Spleen (tissue), 11 donors: ENCODE measurements around the gene FAIM2. TPM values are rescaled to one million over a fixed set of nuclear protein-coding genes. Genes with fewer than 3 reads are reported as not detected.
"Not testable (repeated sequence)": the region's sequence is repeated elsewhere in the genome, so short reads cannot be mapped to it uniquely, and the experiment has no call there.

ENCODE experiments used
- DNase-seq: peaks from one replicate; pipeline ENCODE4 v3.0.0-alpha.2; 2020
- H3K27ac ChIP-seq, 8 donors: fragments of 200-600 bp; sonication (generic) in 7 of 8; 1 replicate in 4 of 8; 2 replicates in 4 of 8; pipeline versions ENCODE4 v1.5.0 to v1.8.0; 2016 to 2021; ENCODE audit warnings: inconsistent platforms in 4 of 8, mild to moderate bottlenecking in 4 of 8, moderate library complexity in 1 of 8
- H3K27me3 ChIP-seq, 7 donors: fragments of 200-600 bp; sonication (generic) in 6 of 7; replicated peaks in 1 of 7; 1 replicate in 4 of 7; 2 replicates in 3 of 7; pipeline versions ENCODE4 v1.5.0 to v1.8.0; 2016 to 2021; ENCODE audit warnings: inconsistent platforms in 3 of 7, mild to moderate bottlenecking in 1 of 7
- H3K36me3 ChIP-seq, 6 donors: fragments of 200-600 bp; sonication (generic) in 5 of 6; 1 replicate in 4 of 6; 2 replicates in 2 of 6; pipeline versions ENCODE4 v1.5.0 to v1.8.0; 2016 to 2021; ENCODE audit warnings: inconsistent platforms in 2 of 6
- H3K4me1 ChIP-seq, 6 donors: fragments of 200-600 bp; sonication (generic) in 5 of 6; 1 replicate in 3 of 6; 2 replicates in 3 of 6; pipeline versions ENCODE4 v1.5.0 to v1.8.0; 2016 to 2021; ENCODE audit warnings: inconsistent platforms in 3 of 6
- H3K4me3 ChIP-seq, 8 donors: fragments of 200-600 bp; sonication (generic) in 7 of 8; 1 replicate in 4 of 8; 2 replicates in 4 of 8; pipeline versions ENCODE4 v1.5.0 to v1.8.0; 2016 to 2021; ENCODE audit warnings: inconsistent platforms in 4 of 8, mild to moderate bottlenecking in 4 of 8, moderate library complexity in 2 of 8
- H3K9me3 ChIP-seq, 8 donors: fragments of 200-600 bp; sonication (generic) in 7 of 8; 1 replicate in 4 of 8; 2 replicates in 4 of 8; pipeline versions ENCODE4 v1.5.0 to v1.8.0; 2016 to 2021; ENCODE audit warnings: inconsistent platforms in 4 of 8
- CTCF ChIP-seq, 11 experiments: fragments of 200-600 bp in 7 of 11; fragments of 450-650 bp in 4 of 11; sonication (generic) in 4 of 11; IDR thresholded peaks in 8 of 11; conservative IDR thresholded peaks in 3 of 11; 1 replicate in 7 of 11; 2 replicates in 4 of 11; pipeline versions ENCODE4 v1.4.0 to v1.8.0; 2016 to 2021; ENCODE audit warnings: antibody characterized with exemption in 11 of 11, inconsistent platforms in 4 of 11, mild to moderate bottlenecking in 1 of 11
- POLR2A ChIP-seq, 3 donors: fragments of 450-650 bp; IDR thresholded peaks; one replicate each; pipeline ENCODE4 v1.5.1; 2017; ENCODE audit warnings: antibody characterized with exemption in 3 of 3, mild to moderate bottlenecking in 1 of 3
- POLR2AphosphoS5 ChIP-seq, 3 donors: sonication (generic); formaldehyde crosslinking; IDR thresholded peaks; one replicate each; pipeline ENCODE4 v1.5.1; 2017; ENCODE audit warnings: antibody characterized with exemption in 3 of 3
- WGBS, 5 donors: extraction: QIAGEN DNeasy Blood & Tissue Kit in 3 of 5; methylation state at CpG; one replicate each; pipeline versions ENCODE4 v1.1.5 to v1.1.7; 2013 to 2018; 5-methylcytosine and 5-hydroxymethylcytosine counted together
- intact Hi-C: fragments of 100-400 bp; cut with DNase I; formaldehyde crosslinking; loops from one replicate; pipeline ENCODE4 v1.15.0; 2023; ENCODE audit warnings: low total_unique reads
- polyA plus RNA-seq, 3 donors: library from polyadenylated mRNA; stranded (reverse); fragments of 200-250 nt; gene quantifications; one replicate each; pipeline ENCODE4 v1.2.1, GENCODE V29; 2013
- total RNA-seq, 7 donors: library from RNA; depleted of rRNA in 3 of 7; stranded (reverse); fragments of >200 nt in 3 of 7; fragmentation: NEBNext Ultra II Directional in 4 of 7; extraction: Animal tissue kit (Norgen Biotek cat#: 25700) in 4 of 7; gene quantifications; one replicate each; pipeline versions ENCODE4 v1.1.0 to v1.2.1, GENCODE V29; 2016 to 2021
- donor health status: healthy with polysubstance abuse.
- donor health status: DM: no; HTN: no; CAD: no; lungs with moderate emphysema.
- donor health status: DM: no; HTN: no; CAD: no.
- donor health status: Bipolar disorder and iron deficiency.
- donor health status: healthy.
- donor health status: DM: no; HTN: no; CAD: no.
- donor health status: DM: yes; HTN: yes; CAD: no.

The FAIM2 gene
- total and polyA plus RNA-seq, 10 donors = 0.04 to 3.2 (median 0.47) TPM; not detected in 1

DNA sequence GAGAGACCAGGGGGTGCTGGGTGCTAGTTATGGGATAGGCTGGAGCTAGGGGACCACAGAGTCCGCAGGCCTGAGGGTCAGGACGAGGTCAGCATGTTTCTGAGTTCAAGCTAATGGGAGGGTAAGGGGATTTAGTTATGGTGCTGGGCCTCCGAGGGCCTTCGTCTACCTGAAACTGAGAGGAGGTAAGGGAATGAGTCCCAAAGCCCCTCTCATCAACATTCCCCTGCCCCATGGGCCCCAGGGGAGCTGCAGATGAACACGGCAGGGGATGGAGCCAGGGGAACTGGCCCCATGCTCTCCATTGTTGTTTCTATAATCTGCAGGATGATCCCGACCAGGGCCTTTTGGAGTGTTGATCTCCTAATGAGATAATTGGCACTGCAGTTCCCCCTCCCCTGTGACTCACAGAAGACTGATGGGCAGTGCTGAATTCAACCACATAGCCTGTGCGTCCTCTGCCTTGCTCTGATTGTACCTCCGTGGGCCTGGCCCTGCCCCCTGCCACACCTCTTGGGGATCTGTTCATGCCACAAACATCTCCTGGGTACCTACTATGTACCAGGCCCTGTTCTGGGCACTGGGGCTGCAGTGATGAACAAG is 21.4 kb downstream of the FAIM2 start:
- TF ChIP-seq CTCF (IDR thresholded peaks at IDR 0.05 in 8 of 11, conservative IDR thresholded peaks at IDR 0.05 in 3 of 11) (no peak), POLR2AphosphoS5 (IDR thresholded peaks at IDR 0.05) (no peak), POLR2A (IDR thresholded peaks at IDR 0.05) (no peak)
- intact Hi-C loops = no loop called here
- H3K27me3 ChIP-seq = peaks cover 0 to 42% (median 0%) of the 10 kb centered on the region in 7 donors
- peaks cover 0 to 6% (median 0%) of the 10 kb centered on the region in 6 donors for H3K4me1 ChIP-seq
- H3K4me3 ChIP-seq = no peak overlapping the region
- no peaks in the 10 kb centered on the region for H3K36me3 ChIP-seq
- no peak overlapping the region for H3K27ac ChIP-seq
- H3K9me3 ChIP-seq = no peaks in the 10 kb centered on the region
- WGBS, 5 donors = 82 to 89% (median 87%) methylated on average over 8 of the region's 8 CpGs
- DNase-seq = peak; percentile 12

- H3K4me3 ChIP-seq = no peak overlapping the region
- peak; percentile 35 for DNase-seq
- H3K36me3 ChIP-seq = no peaks in the 10 kb centered on the region
- H3K27me3 ChIP-seq = peaks cover 0 to 38% (median 0%) of the 10 kb centered on the region in 7 donors
- 84 to 95% (median 87%) methylated on average over 15 to 16 of the region's 16 CpGs for WGBS, 5 donors
- H3K27ac ChIP-seq = no peak overlapping the region
- intact Hi-C loops = no loop called here
- H3K9me3 ChIP-seq = no peaks in the 10 kb centered on the region
- TF ChIP-seq POLR2AphosphoS5 (IDR thresholded peaks at IDR 0.05) = no peak
- no peak for TF ChIP-seq POLR2A (IDR thresholded peaks at IDR 0.05)
- TF ChIP-seq CTCF (IDR thresholded peaks at IDR 0.05 in 8 of 11, conservative IDR thresholded peaks at IDR 0.05 in 3 of 11) = no peak
- H3K4me1 ChIP-seq = peaks cover 0 to 6% (median 0%) of the 10 kb centered on the region in 6 donors
These were observed 22.1 kb downstream of the FAIM2 start for GRCh38 chr12:49881415-49882247.

- H3K4me1 ChIP-seq = peaks cover 0 to 3% (median 0%) of the 10 kb centered on the region in 6 donors
- no peak for TF ChIP-seq POLR2A (IDR thresholded peaks at IDR 0.05)
- TF ChIP-seq POLR2AphosphoS5 (IDR thresholded peaks at IDR 0.05) = no peak
- no peak for TF ChIP-seq CTCF (IDR thresholded peaks at IDR 0.05 in 8 of 11, conservative IDR thresholded peaks at IDR 0.05 in 3 of 11)
- no peak overlapping the region for H3K27ac ChIP-seq
- H3K36me3 ChIP-seq = no peaks in the 10 kb centered on the region
- peaks cover 0 to 32% (median 0%) of the 10 kb centered on the region in 7 donors for H3K27me3 ChIP-seq
- DNase-seq = peak; percentile 18
- intact Hi-C loops = no loop called here
- H3K4me3 ChIP-seq = no peak overlapping the region
- 85 to 98% (median 89%) methylated on average over 5 of the region's 5 CpGs for WGBS, 5 donors
- H3K9me3 ChIP-seq = no peaks in the 10 kb centered on the region
These were observed 22.8 kb downstream of the FAIM2 start for GRCh38 chr12:49880756-49881414.

- H3K27ac ChIP-seq, intact Hi-C loops, H3K36me3 ChIP-seq, H3K4me1 ChIP-seq, H3K4me3 ChIP-seq, DNase-seq, H3K9me3 ChIP-seq: not testable (repeated sequence)
- 77 to 94% (median 92%) methylated on average over 2 of the region's 2 CpGs for WGBS, 5 donors
- peaks cover 0 to 15% (median 0%) of the 10 kb centered on the region in 7 donors for H3K27me3 ChIP-seq
These were observed 24.6 kb downstream of the FAIM2 start for GRCh38 chr12:49879065-49879464.
